HAP-1 (cell line): ENCODE data around the gene ARHGAP10.
"Not testable (repeated sequence)": the region's sequence is repeated elsewhere in the genome, so short reads cannot be mapped to it uniquely, and the experiment has no call there.

ENCODE experiments used
- DNase-seq, 2 experiments: peaks; one replicate each; pipeline ENCODE4 v3.0.0-alpha.2; 2016 to 2020; ENCODE audit warnings: low spot score in 2 of 2
- H3K27me3 ChIP-seq: fragments of 250-450 bp; sonication (Bioruptor Pico); 2 replicates; pipeline ENCODE4 v1.5.1; 2020; ENCODE audit warnings: low read depth, mild to moderate bottlenecking, moderate library complexity
- H3K36me3 ChIP-seq: fragments of 250-450 bp; sonication (Bioruptor Pico); replicated peaks from 2 replicates; pipeline ENCODE4 v1.5.1; 2020; ENCODE audit warnings: mild to moderate bottlenecking
- H3K4me1 ChIP-seq: fragments of 250-450 bp; sonication (Bioruptor Pico); 2 replicates; pipeline ENCODE4 v1.5.1; 2020; ENCODE audit warnings: mild to moderate bottlenecking
- H3K4me3 ChIP-seq: fragments of 250-450 bp; sonication (Bioruptor Pico); 2 replicates; pipeline ENCODE4 v1.5.1; 2020; ENCODE audit warnings: mild to moderate bottlenecking, moderate library complexity
- H3K9me3 ChIP-seq: fragments of 250-450 bp; sonication (Bioruptor Pico); 2 replicates; pipeline ENCODE4 v1.5.1; 2020; ENCODE audit warnings: mild to moderate bottlenecking, moderate library complexity
- in situ Hi-C: fragments of 300-500 bp; cut with MboI; formaldehyde crosslinking; loops from 3 replicates; pipeline ENCODE4 v1.14.3; 2020; ENCODE audit warnings: low sequenced_read_pairs, inconsistent platforms, mixed read lengths

The ARHGAP10 gene

GRCh38 chr4:147885216-147885615 lies 153.3 kb downstream of the ARHGAP10 start:
- H3K4me1 ChIP-seq, H3K9me3 ChIP-seq, H3K4me3 ChIP-seq, H3K36me3 ChIP-seq, H3K27me3 ChIP-seq, DNase-seq, in situ Hi-C loops: not testable (repeated sequence)

DNA sequence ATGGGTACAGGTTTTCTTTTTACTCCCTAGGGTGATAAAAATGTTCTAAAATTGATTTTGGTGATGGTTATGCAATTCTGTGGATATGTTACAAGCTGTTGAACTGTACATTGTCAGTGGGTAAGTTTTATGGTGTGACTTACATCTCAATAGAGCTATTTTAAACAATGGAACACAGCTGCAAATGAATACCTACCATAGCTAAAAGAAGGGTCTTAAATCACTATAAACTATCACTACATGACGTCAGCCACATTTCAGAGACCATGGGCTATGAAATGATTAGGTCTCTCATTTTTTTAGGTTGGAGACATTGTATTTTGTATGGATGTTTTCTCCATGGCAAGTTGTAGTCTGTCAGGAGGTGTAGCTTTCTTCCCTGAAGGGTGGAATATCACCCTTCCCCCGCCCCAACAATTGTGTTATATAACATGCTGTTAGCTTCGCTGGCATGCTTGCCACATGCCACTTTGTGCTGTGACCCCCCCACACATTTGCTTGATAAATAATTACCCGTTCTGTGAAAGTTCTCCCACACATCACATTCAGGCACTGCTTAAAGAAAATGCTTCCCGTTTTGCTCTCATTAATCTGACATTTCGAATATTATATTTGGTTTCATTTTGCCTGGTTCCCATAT lies 159.7 kb downstream of the ARHGAP10 start:
- DNase-seq = peak in 1 of 2 experiments; percentile 55
- Histone ChIP-seq H3K36me3 (no peaks in the 10 kb centered on the region), H3K4me1 (peaks cover 13% of the 10 kb centered on the region), H3K4me3 (no peak overlapping the region), H3K9me3 (0 out of 2 replicates have a peak, but pooled peaks cover 4% of the 10 kb centered on the region), H3K27me3 (no peaks in the 10 kb centered on the region)
- in situ Hi-C loops = no loop called here

DNA sequence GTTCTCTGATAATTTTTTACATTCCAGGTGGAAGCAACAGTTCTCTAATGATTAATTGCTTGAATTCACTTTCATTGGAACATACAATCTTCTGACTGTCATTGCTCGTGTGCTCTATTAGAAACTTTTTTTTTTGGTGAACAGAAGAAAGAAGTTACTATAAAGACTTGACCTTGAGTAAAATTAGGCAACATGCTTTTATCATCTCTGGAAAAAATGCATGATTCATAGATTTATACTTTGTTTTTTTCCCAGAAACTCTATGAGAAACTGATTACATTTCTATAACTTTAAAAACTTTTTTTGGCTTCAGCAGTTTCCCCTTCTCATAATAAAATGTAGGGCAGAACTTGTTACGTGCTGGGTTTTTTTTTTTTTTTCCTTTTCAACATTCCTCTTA lies 167.6 kb downstream of the ARHGAP10 start:
- DNase-seq = no peak
- no peak overlapping the region for H3K4me3 ChIP-seq
- no peaks in the 10 kb centered on the region for H3K4me1 ChIP-seq
- 0 out of 2 replicates have a peak, but pooled peaks cover 4% of the 10 kb centered on the region for H3K9me3 ChIP-seq
- H3K27me3 ChIP-seq = no peaks in the 10 kb centered on the region
- in situ Hi-C loops = no loop called here
- H3K36me3 ChIP-seq = no peaks in the 10 kb centered on the region

DNA sequence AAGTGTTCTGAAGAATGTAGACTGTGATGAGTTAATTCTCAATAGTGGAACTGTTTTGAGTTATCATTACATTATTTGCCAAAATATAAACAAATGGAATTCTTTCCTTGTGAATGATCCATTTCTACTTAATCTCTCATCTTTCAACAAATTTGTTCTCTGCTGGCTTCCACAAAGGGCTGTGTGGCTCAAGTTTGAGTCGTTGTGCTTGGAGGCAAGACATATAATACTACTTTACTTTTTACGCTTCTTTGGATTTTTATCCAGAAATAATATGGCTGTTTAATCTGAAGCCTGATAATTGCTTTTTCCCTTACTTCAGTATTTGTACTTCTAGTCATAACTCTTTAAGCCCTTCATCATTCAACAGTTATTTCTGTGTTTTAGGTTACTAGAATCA lies 169.5 kb downstream of the ARHGAP10 start:
- Histone ChIP-seq H3K9me3 (no peaks in the 10 kb centered on the region), H3K36me3 (no peaks in the 10 kb centered on the region), H3K4me3 (no peak overlapping the region), H3K4me1 (no peaks in the 10 kb centered on the region), H3K27me3 (no peaks in the 10 kb centered on the region)
- DNase-seq = no peak
- in situ Hi-C loops = no loop called here

GRCh38 chr4:147901916-147902315 lies 170.0 kb downstream of the ARHGAP10 start:
- H3K27me3 ChIP-seq = no peaks in the 10 kb centered on the region
- no peaks in the 10 kb centered on the region for H3K9me3 ChIP-seq
- no peaks in the 10 kb centered on the region for H3K4me1 ChIP-seq
- no peaks in the 10 kb centered on the region for H3K36me3 ChIP-seq
- DNase-seq = no peak
- no peak overlapping the region for H3K4me3 ChIP-seq
- in situ Hi-C loops = no loop called here

- H3K27me3 ChIP-seq = no peaks in the 10 kb centered on the region
- DNase-seq = peak in 1 of 2 experiments; percentile 33
- H3K36me3 ChIP-seq = no peaks in the 10 kb centered on the region
- no peaks in the 10 kb centered on the region for H3K4me1 ChIP-seq
- H3K4me3 ChIP-seq = no peak overlapping the region
- in situ Hi-C loops = no loop called here
- no peaks in the 10 kb centered on the region for H3K9me3 ChIP-seq
Observed at GRCh38 chr4:147909225-147909624, 177.3 kb downstream of the ARHGAP10 start.

GRCh38 chr4:147910315-147910714 lies 178.4 kb downstream of the ARHGAP10 start:
- in situ Hi-C loops = no loop called here

DNA sequence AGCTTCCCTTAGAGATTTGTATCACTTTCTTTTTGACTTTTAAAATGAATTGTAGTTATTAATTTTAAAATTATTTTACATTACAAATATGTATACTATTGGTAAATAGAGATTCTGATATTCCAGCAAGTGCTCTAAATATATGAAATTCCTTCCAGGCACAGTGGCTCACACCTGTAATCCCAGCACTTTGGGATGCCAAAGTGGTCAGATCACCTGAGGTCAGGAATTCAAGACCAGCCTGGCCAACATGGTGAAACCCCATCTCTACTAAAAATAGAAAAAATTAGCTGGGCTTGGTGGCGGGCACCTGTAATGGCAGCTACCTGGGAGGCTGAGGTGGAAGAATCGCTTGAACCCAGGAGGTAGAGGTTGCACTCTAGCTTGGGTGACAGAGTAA lies 180.2 kb downstream of the ARHGAP10 start:
- H3K36me3 ChIP-seq, H3K4me3 ChIP-seq, H3K4me1 ChIP-seq, DNase-seq, H3K9me3 ChIP-seq, in situ Hi-C loops, H3K27me3 ChIP-seq: not testable (repeated sequence)

More at GRCh38 chr4:147910315-147910714, 178.4 kb downstream of the ARHGAP10 start:
- H3K9me3 ChIP-seq = no peaks in the 10 kb centered on the region
- H3K4me1 ChIP-seq = no peaks in the 10 kb centered on the region
- DNase-seq = no peak
- no peak overlapping the region for H3K4me3 ChIP-seq
- H3K36me3 ChIP-seq = no peaks in the 10 kb centered on the region
- H3K27me3 ChIP-seq = no peaks in the 10 kb centered on the region

GRCh38 chr4:147913137-147913536 lies 181.2 kb downstream of the ARHGAP10 start:
- Histone ChIP-seq H3K9me3 (no peaks in the 10 kb centered on the region), H3K4me1 (no peaks in the 10 kb centered on the region), H3K27me3 (no peaks in the 10 kb centered on the region), H3K36me3 (no peaks in the 10 kb centered on the region), H3K4me3 (no peak overlapping the region)
- in situ Hi-C loops = no loop called here
- DNase-seq = no peak

- DNase-seq = no peak
- Histone ChIP-seq H3K4me1 (no peaks in the 10 kb centered on the region), H3K9me3 (no peaks in the 10 kb centered on the region), H3K36me3 (no peaks in the 10 kb centered on the region), H3K27me3 (no peaks in the 10 kb centered on the region), H3K4me3 (no peak overlapping the region)
- in situ Hi-C loops = no loop called here
Observed at GRCh38 chr4:147916351-147916750, 184.5 kb downstream of the ARHGAP10 start.

- DNase-seq = no peak
- H3K4me3 ChIP-seq = no peak overlapping the region
- H3K27me3 ChIP-seq = no peaks in the 10 kb centered on the region
- in situ Hi-C loops = no loop called here
- H3K4me1 ChIP-seq = no peaks in the 10 kb centered on the region
- no peaks in the 10 kb centered on the region for H3K9me3 ChIP-seq
- H3K36me3 ChIP-seq = no peaks in the 10 kb centered on the region
Observed at GRCh38 chr4:147923381-147923780, 191.5 kb downstream of the ARHGAP10 start.

DNA sequence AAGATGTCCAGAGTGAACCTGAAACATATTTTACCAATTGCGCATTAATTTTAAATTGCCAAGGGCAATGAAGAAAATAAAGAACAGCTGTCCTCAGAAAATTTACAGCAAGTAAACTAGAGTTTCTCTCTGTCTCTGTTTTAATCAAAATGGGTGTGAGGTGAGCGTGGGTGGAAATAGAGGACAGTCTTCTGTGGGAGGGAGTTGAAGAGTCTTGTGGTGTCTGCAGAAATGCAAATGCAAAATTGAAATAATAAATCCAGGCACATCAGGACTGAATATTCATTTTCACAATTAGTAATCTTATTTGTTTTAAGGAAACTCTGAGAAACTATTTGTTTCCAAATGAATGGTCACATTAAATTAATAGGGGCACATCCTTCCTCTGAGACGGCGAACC lies 192.0 kb downstream of the ARHGAP10 start:
- Histone ChIP-seq H3K9me3 (no peaks in the 10 kb centered on the region), H3K4me3 (no peak overlapping the region), H3K27me3 (no peaks in the 10 kb centered on the region), H3K4me1 (no peaks in the 10 kb centered on the region), H3K36me3 (no peaks in the 10 kb centered on the region)
- in situ Hi-C loops = no loop called here
- no peak for DNase-seq

- H3K36me3 ChIP-seq = no peaks in the 10 kb centered on the region; the same call in 1 of the 2 replicates
- no peaks in the 10 kb centered on the region for H3K27me3 ChIP-seq
- no peaks in the 10 kb centered on the region for H3K9me3 ChIP-seq
- DNase-seq = peak; percentile 34 to 49
- no peak overlapping the region for H3K4me3 ChIP-seq
- H3K4me1 ChIP-seq = no peaks in the 10 kb centered on the region
- in situ Hi-C loops = no loop called here
Observed at GRCh38 chr4:147924604-147925412, 192.9 kb downstream of the ARHGAP10 start.

DNA sequence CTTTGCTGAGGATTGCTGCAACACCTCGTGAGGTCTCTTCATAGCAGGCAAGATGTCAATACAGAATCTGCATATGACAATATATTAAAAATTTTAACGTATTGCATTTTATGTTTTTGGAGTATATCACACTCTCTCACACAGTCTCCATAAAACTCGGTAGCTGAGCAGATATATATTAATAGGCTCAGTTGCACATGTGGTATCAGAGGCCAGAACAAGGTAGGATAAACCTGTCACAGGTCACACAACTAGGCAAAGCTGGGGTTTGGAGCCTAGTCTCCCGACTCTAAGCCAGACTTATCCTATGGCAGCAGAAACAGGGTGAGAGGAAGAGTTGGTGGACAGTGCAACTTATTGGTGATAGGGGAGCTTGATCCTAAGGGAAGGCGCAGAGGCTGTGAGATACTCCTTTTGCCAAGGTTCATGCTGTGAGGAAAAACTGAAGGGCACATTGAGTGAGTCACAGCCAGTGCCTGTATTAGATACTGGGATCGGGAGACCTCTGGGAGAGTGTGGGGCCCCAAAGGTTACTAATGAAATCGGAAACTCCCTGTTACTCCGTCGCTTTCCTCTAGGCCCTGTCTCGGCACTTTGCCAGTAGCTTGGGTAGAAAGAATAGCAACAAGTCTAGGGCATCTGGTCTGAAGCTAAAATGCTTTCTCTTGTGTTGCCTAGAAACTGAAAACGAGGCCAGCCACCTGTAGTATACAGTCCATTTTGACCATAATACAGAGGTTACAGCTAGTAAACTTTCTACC lies 195.7 kb downstream of the ARHGAP10 start:
- no peak overlapping the region for H3K4me3 ChIP-seq
- H3K36me3 ChIP-seq = no peaks in the 10 kb centered on the region; the same call in 1 of the 2 replicates
- no peaks in the 10 kb centered on the region for H3K4me1 ChIP-seq
- in situ Hi-C loops = no loop called here
- no peak for DNase-seq
- no peaks in the 10 kb centered on the region for H3K9me3 ChIP-seq
- H3K27me3 ChIP-seq = no peaks in the 10 kb centered on the region
